ENCODE measurements around the gene CCDC190. TPM values are rescaled to one million over a fixed set of nuclear protein-coding genes. Genes with fewer than 3 reads are reported as not detected.

Gene CCDC190
- total RNA-seq, 4 donors from 2014 or later, result not detected

DNA sequence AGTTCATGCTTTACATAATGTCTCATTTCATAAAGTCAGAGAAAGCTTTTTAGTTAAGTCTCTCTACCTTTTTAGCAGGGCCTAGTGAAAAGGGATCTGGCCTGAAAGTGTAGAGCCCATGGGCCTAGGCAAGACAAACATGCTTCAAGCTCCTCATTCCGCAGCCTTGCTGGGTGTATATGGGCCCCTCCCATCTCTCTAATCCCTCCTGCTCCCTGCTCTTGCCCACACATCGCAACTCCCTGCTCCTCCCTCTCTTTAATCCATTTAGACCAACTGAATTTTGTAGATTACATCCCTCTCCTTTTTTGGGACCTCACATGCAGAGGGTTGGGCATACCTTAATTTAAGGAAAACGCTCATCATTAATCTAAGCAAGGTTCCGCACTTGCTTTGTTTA lies 42.3 kb upstream of the CCDC190 start:
- H3K27me3 ChIP-seq, result no peaks in the 10 kb centered on the region
- in situ Hi-C loops (cut with MboI; ENCODE audit: low pct_ligation_motif_present in 1 of 4, low pct_unique_long_range_greater_than_20kb in 1 of 4, low sequenced_read_pairs in 3 of 4) (no loop called here), intact Hi-C loops (cut with DNase I; ENCODE audit: low total_unique reads) (no loop called here)
- no peaks in the 10 kb centered on the region for H3K4me1 ChIP-seq
- no peaks in the 10 kb centered on the region for H3K36me3 ChIP-seq
- DNase-seq, result no peak
- H3K4me3 ChIP-seq, result no peak overlapping the region
- TF ChIP-seq POLR2A (IDR thresholded peaks at IDR 0.05) (no peak), EP300 (IDR thresholded peaks at IDR 0.05; ENCODE audit: low read depth) (no peak), CTCF (IDR thresholded peaks at IDR 0.05) (no peak), POLR2AphosphoS5 (IDR thresholded peaks at IDR 0.05) (no peak)
- 68 to 90% methylated on average over 3 to 4 of the region's 4 CpGs for WGBS, 2 donors (ENCODE audit: low coverage in 1 of 2)
- H3K27ac ChIP-seq, result no peak overlapping the region
- no peaks in the 10 kb centered on the region for H3K9me3 ChIP-seq

DNA sequence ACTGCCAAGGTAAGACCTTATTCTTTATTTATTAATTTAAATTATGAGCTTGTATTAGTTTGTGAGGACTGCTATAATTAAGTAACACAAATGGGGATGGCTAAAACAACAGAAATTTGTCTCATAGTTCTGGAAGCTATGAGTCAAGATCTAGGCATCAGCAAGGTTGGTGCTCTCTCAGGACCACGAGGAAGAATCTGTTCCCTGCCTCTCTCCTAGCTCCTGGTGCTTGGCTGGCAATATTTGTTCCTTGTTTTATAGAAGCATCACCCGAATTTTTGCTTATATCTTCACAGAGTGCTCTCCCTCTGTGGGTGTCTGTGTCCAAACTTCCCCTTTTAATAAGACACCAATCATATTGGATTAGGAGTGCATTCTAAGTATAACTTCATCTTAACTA lies 41.4 kb upstream of the CCDC190 start:
- in situ Hi-C loops (cut with MboI; ENCODE audit: low pct_ligation_motif_present in 1 of 4, low pct_unique_long_range_greater_than_20kb in 1 of 4, low sequenced_read_pairs in 3 of 4), result no loop called here
- H3K27me3 ChIP-seq, result no peaks in the 10 kb centered on the region
- no peak overlapping the region for H3K4me3 ChIP-seq
- H3K9me3 ChIP-seq, result no peaks in the 10 kb centered on the region
- TF ChIP-seq EP300 (IDR thresholded peaks at IDR 0.05; ENCODE audit: low read depth) (no peak), CTCF (IDR thresholded peaks at IDR 0.05) (no peak), POLR2A (IDR thresholded peaks at IDR 0.05) (no peak), POLR2AphosphoS5 (IDR thresholded peaks at IDR 0.05) (no peak)
- 48 to 54% methylated on average over 2 of the region's 2 CpGs for WGBS, 2 donors (ENCODE audit: low coverage in 1 of 2)
- no peaks in the 10 kb centered on the region for H3K36me3 ChIP-seq
- no peaks in the 10 kb centered on the region for H3K4me1 ChIP-seq
- no peak overlapping the region for H3K27ac ChIP-seq
- intact Hi-C loops (cut with DNase I; ENCODE audit: low total_unique reads), result no loop called here
- no peak for DNase-seq

GRCh38 chr1:162901243-162901642 lies 40.3 kb upstream of the CCDC190 start:
- no peaks in the 10 kb centered on the region for H3K4me1 ChIP-seq
- H3K27ac ChIP-seq, result no peak overlapping the region
- no peak for TF ChIP-seq CTCF (IDR thresholded peaks at IDR 0.05)
- TF ChIP-seq EP300 (IDR thresholded peaks at IDR 0.05; ENCODE audit: low read depth), result no peak
- no peak for TF ChIP-seq POLR2A (IDR thresholded peaks at IDR 0.05)
- no peak for TF ChIP-seq POLR2AphosphoS5 (IDR thresholded peaks at IDR 0.05)
- intact Hi-C loops (cut with DNase I; ENCODE audit: low total_unique reads) (no loop called here), in situ Hi-C loops (cut with MboI; ENCODE audit: low pct_ligation_motif_present in 1 of 4, low pct_unique_long_range_greater_than_20kb in 1 of 4, low sequenced_read_pairs in 3 of 4) (no loop called here)
- H3K9me3 ChIP-seq, result no peaks in the 10 kb centered on the region
- H3K4me3 ChIP-seq, result no peak overlapping the region
- no peaks in the 10 kb centered on the region for H3K27me3 ChIP-seq
- DNase-seq, result no peak
- 48 to 83% methylated on average over 1 of the region's 1 CpG for WGBS, 2 donors (ENCODE audit: low coverage in 1 of 2)
- no peaks in the 10 kb centered on the region for H3K36me3 ChIP-seq

DNA sequence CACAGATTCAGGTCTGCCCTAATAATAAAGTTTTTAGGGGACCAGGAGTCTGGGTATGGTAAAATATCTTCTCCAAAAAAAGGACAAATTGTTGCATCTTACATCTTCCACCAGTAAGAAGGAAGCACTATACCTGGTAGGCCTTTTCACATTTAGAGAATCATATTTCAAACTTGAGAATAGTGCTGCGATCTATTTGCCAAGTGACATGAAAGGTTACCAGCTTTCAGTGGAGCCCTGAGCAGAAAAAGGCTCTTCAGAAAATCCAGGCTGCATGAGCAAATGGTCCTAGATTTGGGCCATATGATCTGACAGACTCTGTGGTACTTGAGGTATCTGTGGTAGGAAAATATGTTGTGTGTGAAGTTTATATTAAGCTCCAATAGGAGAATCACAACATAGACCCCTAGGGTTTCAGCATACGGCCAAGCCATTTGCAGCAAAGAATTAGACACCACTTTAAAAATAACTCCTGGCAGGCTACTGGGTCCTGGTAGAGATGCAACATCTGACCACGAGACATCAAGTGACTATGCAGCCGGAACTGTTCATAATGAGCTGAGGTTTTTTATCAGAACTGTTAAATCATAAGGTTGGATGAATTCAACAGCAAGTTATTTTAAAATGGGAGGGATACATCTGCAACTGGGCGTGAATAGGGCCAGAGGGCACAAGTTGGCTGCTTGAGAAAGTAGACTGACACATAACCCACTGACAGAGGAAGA lies 38.6 kb upstream of the CCDC190 start:
- no peak overlapping the region for H3K27ac ChIP-seq
- H3K9me3 ChIP-seq, result no peaks in the 10 kb centered on the region
- TF ChIP-seq POLR2A (IDR thresholded peaks at IDR 0.05), result no peak
- no peak for TF ChIP-seq EP300 (IDR thresholded peaks at IDR 0.05; ENCODE audit: low read depth)
- TF ChIP-seq POLR2AphosphoS5 (IDR thresholded peaks at IDR 0.05), result no peak
- TF ChIP-seq CTCF (IDR thresholded peaks at IDR 0.05), result no peak
- DNase-seq, result no peak
- 25 to 59% methylated on average over 1 to 5 of the region's 5 CpGs for WGBS, 2 donors (ENCODE audit: low coverage in 1 of 2)
- no peaks in the 10 kb centered on the region for H3K36me3 ChIP-seq
- intact Hi-C loops (cut with DNase I; ENCODE audit: low total_unique reads) (no loop called here), in situ Hi-C loops (cut with MboI; ENCODE audit: low pct_ligation_motif_present in 1 of 4, low pct_unique_long_range_greater_than_20kb in 1 of 4, low sequenced_read_pairs in 3 of 4) (no loop called here)
- no peaks in the 10 kb centered on the region for H3K27me3 ChIP-seq
- H3K4me3 ChIP-seq, result no peak overlapping the region
- H3K4me1 ChIP-seq, result no peaks in the 10 kb centered on the region
